HL-60 (cell line): ENCODE results near the gene CHCHD6.

Source experiments
- DNase-seq, 2 experiments: peaks; one replicate each; pipeline ENCODE4 v3.0.0-alpha.2; 2010 to 2020; ENCODE audit warnings: low read depth in 1 of 2, low spot score in 1 of 2
- H3K27ac ChIP-seq: fragments of 250-450 bp; sonication (Bioruptor Pico); replicated peaks from 2 replicates; pipeline ENCODE4 v1.5.1; 2020; ENCODE audit warnings: mild to moderate bottlenecking, moderate library complexity
- H3K27me3 ChIP-seq: fragments of 250-450 bp; sonication (Bioruptor Pico); 2 replicates; pipeline ENCODE4 v1.5.1; 2021; ENCODE audit warnings: mild to moderate bottlenecking, moderate library complexity; ENCODE audit not compliant: insufficient read depth, poor library complexity, severe bottlenecking
- H3K4me3 ChIP-seq: replicated peaks from 2 replicates; pipeline ENCODE4 v1.5.1; 2011; ENCODE audit warnings: mild to moderate bottlenecking, control low read depth, low read length; ENCODE audit not compliant: insufficient read depth
- CTCF ChIP-seq: IDR thresholded peaks from one replicate; pipeline ENCODE4 v1.5.1; 2011; ENCODE audit warnings: low read length, control low read depth, inconsistent platforms; ENCODE audit not compliant: insufficient read depth
- GABPA ChIP-seq: IDR thresholded peaks from 2 replicates; pipeline ENCODE4 v1.6.1; 2012; ENCODE audit warnings: low read depth
- POLR2AphosphoS5 ChIP-seq: IDR thresholded peaks from 2 replicates; pipeline ENCODE4 v1.6.1; 2012; ENCODE audit warnings: low read depth
- REST ChIP-seq: IDR thresholded peaks from 2 replicates; pipeline ENCODE4 v1.6.1; 2012; ENCODE audit warnings: low read depth; ENCODE audit not compliant: insufficient replicate concordance
- SPI1 ChIP-seq: IDR thresholded peaks from 2 replicates; pipeline ENCODE4 v1.6.1; 2012; ENCODE audit warnings: low read depth, mild to moderate bottlenecking, borderline replicate concordance

CHCHD6 gene

GRCh38 chr3:126970101-126970500, 266.1 kb downstream of the CHCHD6 start:
- no peak overlapping the region for H3K4me3 ChIP-seq
- no peak for TF ChIP-seq POLR2AphosphoS5
- no peak for TF ChIP-seq GABPA
- no peak for TF ChIP-seq CTCF
- TF ChIP-seq REST, result no peak
- TF ChIP-seq SPI1, result no peak
- H3K27ac ChIP-seq, result no peak overlapping the region
- H3K27me3 ChIP-seq, result peaks cover 2% of the 10 kb centered on the region
- no peak for DNase-seq

- DNase-seq, result no peak
- H3K4me3 ChIP-seq, result no peak overlapping the region
- peaks cover 2% of the 10 kb centered on the region for H3K27me3 ChIP-seq
- H3K27ac ChIP-seq, result no peak overlapping the region
- TF ChIP-seq CTCF (no peak), REST (no peak), GABPA (no peak), SPI1 (no peak), POLR2AphosphoS5 (no peak)
Measured at GRCh38 chr3:126970921-126971320, 266.9 kb downstream of the CHCHD6 start.

- Histone ChIP-seq H3K27ac (no peak overlapping the region), H3K27me3 (peaks cover 2% of the 10 kb centered on the region), H3K4me3 (no peak overlapping the region)
- TF ChIP-seq SPI1 (no peak), GABPA (no peak), POLR2AphosphoS5 (no peak), CTCF (no peak), REST (no peak)
- DNase-seq, result no peak
Measured at GRCh38 chr3:126971891-126972351, 267.9 kb downstream of the CHCHD6 start.
